ENCODE results near the gene FBXO41.
A peak's percentile ranks its signal among the peaks of the same experiment; 100 is the strongest.

Gene FBXO41

DNA sequence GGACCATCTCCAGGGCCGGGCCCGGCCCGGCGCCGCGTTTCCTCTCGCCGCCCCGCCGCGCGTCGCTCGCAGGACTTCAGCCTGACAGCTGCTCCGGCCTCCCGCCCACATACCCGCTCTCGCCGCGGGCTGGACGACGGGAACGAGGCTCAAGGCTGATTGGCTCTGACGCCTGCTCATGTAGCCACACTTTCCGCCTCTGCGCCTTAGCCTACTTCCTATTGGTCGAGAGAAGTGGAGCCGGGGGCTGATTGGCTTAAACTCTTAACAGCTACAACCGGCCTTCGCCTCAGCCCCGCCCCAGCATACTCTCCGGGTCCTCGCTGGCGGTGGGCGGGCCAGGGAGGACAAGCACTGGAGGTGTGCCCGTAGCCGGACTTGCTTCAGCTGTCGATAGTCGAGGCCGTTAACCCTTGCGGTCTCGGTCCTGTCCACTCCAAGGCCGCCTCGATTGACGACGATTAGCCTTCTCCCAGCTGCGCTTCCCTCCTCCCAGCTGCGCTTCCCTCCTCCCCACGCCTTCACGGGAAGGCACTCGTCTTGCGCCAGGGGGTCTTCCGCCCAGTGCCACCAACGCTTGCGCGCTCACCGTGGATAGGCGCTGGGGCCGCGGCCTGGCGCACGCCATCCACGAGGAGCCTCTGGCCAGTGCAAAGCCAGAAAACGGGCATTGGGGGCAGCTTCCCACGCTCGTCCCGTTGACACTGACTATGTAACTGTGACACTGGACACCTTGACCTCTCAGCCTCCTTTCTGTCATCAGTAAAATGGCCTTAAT lies 50.9 kb downstream of the FBXO41 start, which contains the start of gene PRADC1 (continued):
- TF ChIP-seq, protein P1, sequence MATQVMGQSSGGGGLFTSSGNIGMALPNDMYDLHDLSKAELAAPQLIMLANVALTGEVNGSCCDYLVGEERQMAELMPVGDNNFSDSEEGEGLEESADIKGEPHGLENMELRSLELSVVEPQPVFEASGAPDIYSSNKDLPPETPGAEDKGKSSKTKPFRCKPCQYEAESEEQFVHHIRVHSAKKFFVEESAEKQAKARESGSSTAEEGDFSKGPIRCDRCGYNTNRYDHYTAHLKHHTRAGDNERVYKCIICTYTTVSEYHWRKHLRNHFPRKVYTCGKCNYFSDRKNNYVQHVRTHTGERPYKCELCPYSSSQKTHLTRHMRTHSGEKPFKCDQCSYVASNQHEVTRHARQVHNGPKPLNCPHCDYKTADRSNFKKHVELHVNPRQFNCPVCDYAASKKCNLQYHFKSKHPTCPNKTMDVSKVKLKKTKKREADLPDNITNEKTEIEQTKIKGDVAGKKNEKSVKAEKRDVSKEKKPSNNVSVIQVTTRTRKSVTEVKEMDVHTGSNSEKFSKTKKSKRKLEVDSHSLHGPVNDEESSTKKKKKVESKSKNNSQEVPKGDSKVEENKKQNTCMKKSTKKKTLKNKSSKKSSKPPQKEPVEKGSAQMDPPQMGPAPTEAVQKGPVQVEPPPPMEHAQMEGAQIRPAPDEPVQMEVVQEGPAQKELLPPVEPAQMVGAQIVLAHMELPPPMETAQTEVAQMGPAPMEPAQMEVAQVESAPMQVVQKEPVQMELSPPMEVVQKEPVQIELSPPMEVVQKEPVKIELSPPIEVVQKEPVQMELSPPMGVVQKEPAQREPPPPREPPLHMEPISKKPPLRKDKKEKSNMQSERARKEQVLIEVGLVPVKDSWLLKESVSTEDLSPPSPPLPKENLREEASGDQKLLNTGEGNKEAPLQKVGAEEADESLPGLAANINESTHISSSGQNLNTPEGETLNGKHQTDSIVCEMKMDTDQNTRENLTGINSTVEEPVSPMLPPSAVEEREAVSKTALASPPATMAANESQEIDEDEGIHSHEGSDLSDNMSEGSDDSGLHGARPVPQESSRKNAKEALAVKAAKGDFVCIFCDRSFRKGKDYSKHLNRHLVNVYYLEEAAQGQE (tag by site-specific recombination; IDR thresholded peaks at IDR 0.05), result no peak
- TF ChIP-seq, protein P2, sequence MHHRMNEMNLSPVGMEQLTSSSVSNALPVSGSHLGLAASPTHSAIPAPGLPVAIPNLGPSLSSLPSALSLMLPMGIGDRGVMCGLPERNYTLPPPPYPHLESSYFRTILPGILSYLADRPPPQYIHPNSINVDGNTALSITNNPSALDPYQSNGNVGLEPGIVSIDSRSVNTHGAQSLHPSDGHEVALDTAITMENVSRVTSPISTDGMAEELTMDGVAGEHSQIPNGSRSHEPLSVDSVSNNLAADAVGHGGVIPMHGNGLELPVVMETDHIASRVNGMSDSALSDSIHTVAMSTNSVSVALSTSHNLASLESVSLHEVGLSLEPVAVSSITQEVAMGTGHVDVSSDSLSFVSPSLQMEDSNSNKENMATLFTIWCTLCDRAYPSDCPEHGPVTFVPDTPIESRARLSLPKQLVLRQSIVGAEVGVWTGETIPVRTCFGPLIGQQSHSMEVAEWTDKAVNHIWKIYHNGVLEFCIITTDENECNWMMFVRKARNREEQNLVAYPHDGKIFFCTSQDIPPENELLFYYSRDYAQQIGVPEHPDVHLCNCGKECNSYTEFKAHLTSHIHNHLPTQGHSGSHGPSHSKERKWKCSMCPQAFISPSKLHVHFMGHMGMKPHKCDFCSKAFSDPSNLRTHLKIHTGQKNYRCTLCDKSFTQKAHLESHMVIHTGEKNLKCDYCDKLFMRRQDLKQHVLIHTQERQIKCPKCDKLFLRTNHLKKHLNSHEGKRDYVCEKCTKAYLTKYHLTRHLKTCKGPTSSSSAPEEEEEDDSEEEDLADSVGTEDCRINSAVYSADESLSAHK (tag by site-specific recombination; IDR thresholded peaks at IDR 0.05), result no peak
- TF ChIP-seq ZNF501 (tag by site-specific recombination; IDR thresholded peaks at IDR 0.05) (peak; percentile 60), ZBTB48 (tag by site-specific recombination; IDR thresholded peaks at IDR 0.05) (no peak), ZNF146 (tag by site-specific recombination; IDR thresholded peaks at IDR 0.05) (no peak), ZNF37A (tag by site-specific recombination; IDR thresholded peaks at IDR 0.05) (no peak), ZNF629 (tag by site-specific recombination; IDR thresholded peaks at IDR 0.05) (0 out of 2 replicates have a peak, but pooled peaks have one; percentile 45), ZNF585B (tag by site-specific recombination; IDR thresholded peaks at IDR 0.05) (no peak), ZNF311 (tag by site-specific recombination; IDR thresholded peaks at IDR 0.05; ENCODE audit: borderline replicate concordance) (no peak), ZNF610 (tag by site-specific recombination; IDR thresholded peaks at IDR 0.05; ENCODE audit: borderline replicate concordance) (no peak), ZNF48 (tag by site-specific recombination; IDR thresholded peaks at IDR 0.05) (no peak)
- TF ChIP-seq, protein P3, sequence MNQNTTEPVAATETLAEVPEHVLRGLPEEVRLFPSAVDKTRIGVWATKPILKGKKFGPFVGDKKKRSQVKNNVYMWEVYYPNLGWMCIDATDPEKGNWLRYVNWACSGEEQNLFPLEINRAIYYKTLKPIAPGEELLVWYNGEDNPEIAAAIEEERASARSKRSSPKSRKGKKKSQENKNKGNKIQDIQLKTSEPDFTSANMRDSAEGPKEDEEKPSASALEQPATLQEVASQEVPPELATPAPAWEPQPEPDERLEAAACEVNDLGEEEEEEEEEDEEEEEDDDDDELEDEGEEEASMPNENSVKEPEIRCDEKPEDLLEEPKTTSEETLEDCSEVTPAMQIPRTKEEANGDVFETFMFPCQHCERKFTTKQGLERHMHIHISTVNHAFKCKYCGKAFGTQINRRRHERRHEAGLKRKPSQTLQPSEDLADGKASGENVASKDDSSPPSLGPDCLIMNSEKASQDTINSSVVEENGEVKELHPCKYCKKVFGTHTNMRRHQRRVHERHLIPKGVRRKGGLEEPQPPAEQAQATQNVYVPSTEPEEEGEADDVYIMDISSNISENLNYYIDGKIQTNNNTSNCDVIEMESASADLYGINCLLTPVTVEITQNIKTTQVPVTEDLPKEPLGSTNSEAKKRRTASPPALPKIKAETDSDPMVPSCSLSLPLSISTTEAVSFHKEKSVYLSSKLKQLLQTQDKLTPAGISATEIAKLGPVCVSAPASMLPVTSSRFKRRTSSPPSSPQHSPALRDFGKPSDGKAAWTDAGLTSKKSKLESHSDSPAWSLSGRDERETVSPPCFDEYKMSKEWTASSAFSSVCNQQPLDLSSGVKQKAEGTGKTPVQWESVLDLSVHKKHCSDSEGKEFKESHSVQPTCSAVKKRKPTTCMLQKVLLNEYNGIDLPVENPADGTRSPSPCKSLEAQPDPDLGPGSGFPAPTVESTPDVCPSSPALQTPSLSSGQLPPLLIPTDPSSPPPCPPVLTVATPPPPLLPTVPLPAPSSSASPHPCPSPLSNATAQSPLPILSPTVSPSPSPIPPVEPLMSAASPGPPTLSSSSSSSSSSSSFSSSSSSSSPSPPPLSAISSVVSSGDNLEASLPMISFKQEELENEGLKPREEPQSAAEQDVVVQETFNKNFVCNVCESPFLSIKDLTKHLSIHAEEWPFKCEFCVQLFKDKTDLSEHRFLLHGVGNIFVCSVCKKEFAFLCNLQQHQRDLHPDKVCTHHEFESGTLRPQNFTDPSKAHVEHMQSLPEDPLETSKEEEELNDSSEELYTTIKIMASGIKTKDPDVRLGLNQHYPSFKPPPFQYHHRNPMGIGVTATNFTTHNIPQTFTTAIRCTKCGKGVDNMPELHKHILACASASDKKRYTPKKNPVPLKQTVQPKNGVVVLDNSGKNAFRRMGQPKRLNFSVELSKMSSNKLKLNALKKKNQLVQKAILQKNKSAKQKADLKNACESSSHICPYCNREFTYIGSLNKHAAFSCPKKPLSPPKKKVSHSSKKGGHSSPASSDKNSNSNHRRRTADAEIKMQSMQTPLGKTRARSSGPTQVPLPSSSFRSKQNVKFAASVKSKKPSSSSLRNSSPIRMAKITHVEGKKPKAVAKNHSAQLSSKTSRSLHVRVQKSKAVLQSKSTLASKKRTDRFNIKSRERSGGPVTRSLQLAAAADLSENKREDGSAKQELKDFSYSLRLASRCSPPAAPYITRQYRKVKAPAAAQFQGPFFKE (tag by site-specific recombination; IDR thresholded peaks at IDR 0.05; ENCODE audit: borderline replicate concordance), result no peak
- TF ChIP-seq, protein P4, sequence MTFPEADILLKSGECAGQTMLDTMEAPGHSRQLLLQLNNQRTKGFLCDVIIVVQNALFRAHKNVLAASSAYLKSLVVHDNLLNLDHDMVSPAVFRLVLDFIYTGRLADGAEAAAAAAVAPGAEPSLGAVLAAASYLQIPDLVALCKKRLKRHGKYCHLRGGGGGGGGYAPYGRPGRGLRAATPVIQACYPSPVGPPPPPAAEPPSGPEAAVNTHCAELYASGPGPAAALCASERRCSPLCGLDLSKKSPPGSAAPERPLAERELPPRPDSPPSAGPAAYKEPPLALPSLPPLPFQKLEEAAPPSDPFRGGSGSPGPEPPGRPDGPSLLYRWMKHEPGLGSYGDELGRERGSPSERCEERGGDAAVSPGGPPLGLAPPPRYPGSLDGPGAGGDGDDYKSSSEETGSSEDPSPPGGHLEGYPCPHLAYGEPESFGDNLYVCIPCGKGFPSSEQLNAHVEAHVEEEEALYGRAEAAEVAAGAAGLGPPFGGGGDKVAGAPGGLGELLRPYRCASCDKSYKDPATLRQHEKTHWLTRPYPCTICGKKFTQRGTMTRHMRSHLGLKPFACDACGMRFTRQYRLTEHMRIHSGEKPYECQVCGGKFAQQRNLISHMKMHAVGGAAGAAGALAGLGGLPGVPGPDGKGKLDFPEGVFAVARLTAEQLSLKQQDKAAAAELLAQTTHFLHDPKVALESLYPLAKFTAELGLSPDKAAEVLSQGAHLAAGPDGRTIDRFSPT (tag by site-specific recombination; IDR thresholded peaks at IDR 0.05), result peak; percentile 91
- TF ChIP-seq, protein P5, sequence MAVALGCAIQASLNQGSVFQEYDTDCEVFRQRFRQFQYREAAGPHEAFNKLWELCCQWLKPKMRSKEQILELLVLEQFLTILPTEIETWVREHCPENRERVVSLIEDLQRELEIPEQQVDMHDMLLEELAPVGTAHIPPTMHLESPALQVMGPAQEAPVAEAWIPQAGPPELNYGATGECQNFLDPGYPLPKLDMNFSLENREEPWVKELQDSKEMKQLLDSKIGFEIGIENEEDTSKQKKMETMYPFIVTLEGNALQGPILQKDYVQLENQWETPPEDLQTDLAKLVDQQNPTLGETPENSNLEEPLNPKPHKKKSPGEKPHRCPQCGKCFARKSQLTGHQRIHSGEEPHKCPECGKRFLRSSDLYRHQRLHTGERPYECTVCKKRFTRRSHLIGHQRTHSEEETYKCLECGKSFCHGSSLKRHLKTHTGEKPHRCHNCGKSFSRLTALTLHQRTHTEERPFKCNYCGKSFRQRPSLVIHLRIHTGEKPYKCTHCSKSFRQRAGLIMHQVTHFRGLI (tag by site-specific recombination; IDR thresholded peaks at IDR 0.05), result no peak
- TF ChIP-seq, protein P6, sequence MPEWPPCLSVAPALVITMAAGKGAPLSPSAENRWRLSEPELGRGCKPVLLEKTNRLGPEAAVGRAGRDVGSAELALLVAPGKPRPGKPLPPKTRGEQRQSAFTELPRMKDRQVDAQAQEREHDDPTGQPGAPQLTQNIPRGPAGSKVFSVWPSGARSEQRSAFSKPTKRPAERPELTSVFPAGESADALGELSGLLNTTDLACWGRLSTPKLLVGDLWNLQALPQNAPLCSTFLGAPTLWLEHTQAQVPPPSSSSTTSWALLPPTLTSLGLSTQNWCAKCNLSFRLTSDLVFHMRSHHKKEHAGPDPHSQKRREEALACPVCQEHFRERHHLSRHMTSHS (tag by site-specific recombination; IDR thresholded peaks at IDR 0.05), result no peak
- TF ChIP-seq, protein P7, sequence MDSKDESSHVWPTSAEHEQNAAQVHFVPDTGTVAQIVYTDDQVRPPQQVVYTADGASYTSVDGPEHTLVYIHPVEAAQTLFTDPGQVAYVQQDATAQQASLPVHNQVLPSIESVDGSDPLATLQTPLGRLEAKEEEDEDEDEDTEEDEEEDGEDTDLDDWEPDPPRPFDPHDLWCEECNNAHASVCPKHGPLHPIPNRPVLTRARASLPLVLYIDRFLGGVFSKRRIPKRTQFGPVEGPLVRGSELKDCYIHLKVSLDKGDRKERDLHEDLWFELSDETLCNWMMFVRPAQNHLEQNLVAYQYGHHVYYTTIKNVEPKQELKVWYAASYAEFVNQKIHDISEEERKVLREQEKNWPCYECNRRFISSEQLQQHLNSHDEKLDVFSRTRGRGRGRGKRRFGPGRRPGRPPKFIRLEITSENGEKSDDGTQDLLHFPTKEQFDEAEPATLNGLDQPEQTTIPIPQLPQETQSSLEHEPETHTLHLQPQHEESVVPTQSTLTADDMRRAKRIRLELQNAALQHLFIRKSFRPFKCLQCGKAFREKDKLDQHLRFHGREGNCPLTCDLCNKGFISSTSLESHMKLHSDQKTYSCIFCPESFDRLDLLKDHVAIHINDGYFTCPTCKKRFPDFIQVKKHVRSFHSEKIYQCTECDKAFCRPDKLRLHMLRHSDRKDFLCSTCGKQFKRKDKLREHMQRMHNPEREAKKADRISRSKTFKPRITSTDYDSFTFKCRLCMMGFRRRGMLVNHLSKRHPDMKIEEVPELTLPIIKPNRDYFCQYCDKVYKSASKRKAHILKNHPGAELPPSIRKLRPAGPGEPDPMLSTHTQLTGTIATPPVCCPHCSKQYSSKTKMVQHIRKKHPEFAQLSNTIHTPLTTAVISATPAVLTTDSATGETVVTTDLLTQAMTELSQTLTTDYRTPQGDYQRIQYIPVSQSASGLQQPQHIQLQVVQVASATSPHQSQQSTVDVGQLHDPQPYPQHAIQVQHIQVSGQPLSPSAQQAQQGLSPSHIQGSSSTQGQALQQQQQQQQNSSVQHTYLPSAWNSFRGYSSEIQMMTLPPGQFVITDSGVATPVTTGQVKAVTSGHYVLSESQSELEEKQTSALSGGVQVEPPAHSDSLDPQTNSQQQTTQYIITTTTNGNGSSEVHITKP (tag by site-specific recombination; IDR thresholded peaks at IDR 0.05), result peak; percentile 86

All from HEK293 (cell line).